ENCODE measurements around the gene MINDY2. TPM values are rescaled to one million over a fixed set of nuclear protein-coding genes. Genes with fewer than 3 reads are reported as not detected.
A peak's percentile ranks its signal among the peaks of the same experiment; 100 is the strongest.
"Not testable (repeated sequence)": the region's sequence is repeated elsewhere in the genome, so short reads cannot be mapped to it uniquely, and the experiment has no call there.

Gene MINDY2
- total RNA-seq, 1 donor = 66.5 TPM

- TF ChIP-seq CTCF (IDR thresholded peaks at IDR 0.05; ENCODE audit: insufficient read depth, low read depth, low read length) = no peak
- H3K4me3 ChIP-seq (ENCODE audit: low read depth, low read length) = no peak overlapping the region
- DNase-seq (ENCODE audit: low read depth) = no peak
Observed at GRCh38 chr15:58764468-58764867, 6.6 kb upstream of the MINDY2 start.

DNA sequence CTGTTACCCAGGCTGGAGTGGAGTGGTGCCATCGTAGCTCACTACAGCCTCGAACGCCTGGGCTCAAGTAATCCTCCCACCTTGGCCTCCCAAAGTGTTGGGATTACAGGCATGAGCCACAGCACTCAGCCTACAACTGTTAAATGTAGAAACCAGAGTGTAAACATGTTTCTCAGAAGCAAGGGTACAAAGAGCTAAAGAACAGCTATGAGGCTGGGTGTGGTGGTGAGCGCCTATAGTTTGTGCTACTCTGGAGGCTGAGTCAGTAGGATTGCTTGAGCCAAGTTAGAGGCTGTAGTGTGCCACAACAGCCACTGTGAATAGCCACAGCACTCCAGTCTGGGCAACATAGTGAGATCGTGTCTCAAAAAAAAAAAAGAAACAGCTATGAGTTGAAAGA, 4.8 kb upstream of the MINDY2 start:
- no peak overlapping the region for H3K4me3 ChIP-seq (ENCODE audit: low read depth, low read length)
- no peak for TF ChIP-seq CTCF (IDR thresholded peaks at IDR 0.05; ENCODE audit: insufficient read depth, low read depth, low read length)
- no peak for DNase-seq (ENCODE audit: low read depth)

DNA sequence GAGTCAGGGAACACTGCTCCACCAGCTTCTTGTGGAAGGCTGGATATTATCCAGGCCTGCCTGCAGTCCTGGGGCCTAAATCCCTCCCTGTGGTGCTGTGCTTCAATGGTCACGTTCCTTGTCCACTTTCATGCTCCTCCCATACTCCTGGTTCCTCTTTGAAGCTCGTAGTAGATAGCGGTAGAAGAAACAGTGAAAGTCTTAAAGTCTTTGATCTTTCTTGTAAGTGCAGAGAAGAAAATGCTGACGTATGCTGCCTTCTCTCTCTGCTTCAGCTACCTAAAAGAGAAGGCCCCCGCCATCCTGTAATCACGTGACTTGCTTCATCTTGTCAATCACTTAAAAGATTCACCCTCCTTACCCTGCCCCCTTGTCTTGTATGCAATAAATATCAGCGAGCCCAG, 2.5 kb upstream of the MINDY2 start:
- not testable (repeated sequence) for H3K4me3 ChIP-seq (ENCODE audit: low read depth, low read length); DNase-seq (ENCODE audit: low read depth)

- peak; percentile 85 for DNase-seq (ENCODE audit: low read depth)
- peak overlapping the region; percentile 60 for H3K4me3 ChIP-seq (ENCODE audit: low read depth, low read length)
- no peak for TF ChIP-seq CTCF (IDR thresholded peaks at IDR 0.05; ENCODE audit: insufficient read depth, low read depth, low read length)
Observed at GRCh38 chr15:58770519-58770856, 614 bp upstream of the MINDY2 start.

DNA sequence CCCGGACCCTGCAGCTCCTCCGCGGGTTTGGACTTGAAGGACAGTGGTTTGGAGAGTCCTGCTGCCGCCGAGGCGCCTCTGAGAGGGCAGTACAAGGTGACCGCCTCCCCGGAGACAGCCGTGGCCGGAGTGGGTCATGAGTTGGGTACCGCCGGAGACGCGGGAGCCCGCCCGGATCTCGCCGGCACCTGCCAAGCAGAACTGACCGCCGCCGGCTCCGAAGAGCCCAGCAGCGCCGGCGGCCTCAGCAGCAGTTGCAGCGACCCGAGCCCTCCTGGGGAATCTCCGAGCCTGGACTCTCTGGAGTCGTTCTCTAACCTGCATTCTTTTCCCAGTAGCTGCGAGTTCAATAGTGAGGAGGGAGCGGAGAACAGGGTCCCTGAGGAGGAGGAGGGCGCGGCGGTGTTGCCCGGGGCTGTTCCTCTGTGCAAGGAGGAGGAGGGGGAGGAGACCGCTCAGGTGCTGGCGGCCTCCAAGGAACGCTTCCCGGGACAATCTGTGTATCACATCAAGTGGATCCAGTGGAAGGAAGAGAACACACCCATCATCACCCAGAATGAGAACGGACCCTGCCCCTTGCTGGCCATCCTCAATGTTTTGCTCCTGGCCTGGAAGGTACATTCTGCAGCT, 634 bp downstream of the MINDY2 start:
- DNase-seq (ENCODE audit: low read depth) = no peak
- no peak for TF ChIP-seq CTCF (IDR thresholded peaks at IDR 0.05; ENCODE audit: insufficient read depth, low read depth, low read length)
- peak overlapping the region; percentile 75 for H3K4me3 ChIP-seq (ENCODE audit: low read depth, low read length)

GRCh38 chr15:58773024-58773423, 1.9 kb downstream of the MINDY2 start:
- TF ChIP-seq CTCF (IDR thresholded peaks at IDR 0.05; ENCODE audit: insufficient read depth, low read depth, low read length) = no peak
- DNase-seq (ENCODE audit: low read depth) = no peak

GRCh38 chr15:58775402-58775801, 4.3 kb downstream of the MINDY2 start:
- no peak for DNase-seq (ENCODE audit: low read depth)
- no peak overlapping the region for H3K4me3 ChIP-seq (ENCODE audit: low read depth, low read length)
- no peak for TF ChIP-seq CTCF (IDR thresholded peaks at IDR 0.05; ENCODE audit: insufficient read depth, low read depth, low read length)

More at GRCh38 chr15:58773024-58773423, 1.9 kb downstream of the MINDY2 start:
- peak overlapping the region; percentile 75 for H3K4me3 ChIP-seq (ENCODE audit: low read depth, low read length)

All from fibroblast of villous mesenchyme (primary cell).